ENCODE data around the gene SND1. TPM values are rescaled to one million over a fixed set of nuclear protein-coding genes. Genes with fewer than 3 reads are reported as not detected.

Gene SND1
- total and polyA plus RNA-seq, 10 of the 15 experiments (the other 5 are each of a cell fraction or from before 2014, with no cell fraction given), result 52.4 to 270 (median 146) TPM

DNA sequence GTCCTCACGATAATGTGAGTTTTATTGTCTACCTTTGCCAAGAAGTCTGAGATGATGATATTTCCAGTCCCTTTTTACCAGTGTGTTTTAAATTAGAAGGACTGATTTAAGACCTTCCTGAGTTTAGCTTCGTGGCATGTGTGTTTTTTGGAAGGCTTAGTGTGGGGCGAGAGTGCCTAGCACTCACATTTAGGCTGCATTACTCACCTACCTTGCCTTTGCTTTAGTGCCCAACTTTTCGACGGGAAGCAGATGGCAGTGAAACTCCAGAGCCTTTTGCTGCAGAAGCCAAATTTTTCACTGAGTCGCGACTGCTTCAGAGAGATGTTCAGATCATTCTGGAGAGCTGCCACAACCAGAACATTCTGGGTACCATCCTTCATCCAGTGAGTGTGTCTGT, 50.9 kb downstream of the SND1 start:
- H3K36me3 ChIP-seq (ENCODE audit: control insufficient read depth in 2 of 2, insufficient read depth in 2 of 2, low read length in 1 of 2), result peaks cover 21 to 49% of the 10 kb centered on the region in 2 experiments
- no peaks in the 10 kb centered on the region for H4K20me1 ChIP-seq (ENCODE audit: control insufficient read depth, insufficient read depth)
- no peaks in the 10 kb centered on the region for H3K27me3 ChIP-seq (replicated peaks in 1 of 2; ENCODE audit: control insufficient read depth in 2 of 2, insufficient read depth in 2 of 2, low read length in 1 of 2)
- H3K4me2 ChIP-seq (ENCODE audit: control insufficient read depth, insufficient read depth), result no peak overlapping the region
- no peak overlapping the region for H3K9ac ChIP-seq (ENCODE audit: control insufficient read depth, insufficient read depth, low read length)
- in situ Hi-C loops (cut with MboI) (no loop called here), intact Hi-C loops (cut with micrococcal nuclease; ENCODE audit: unreplicated experiment) (no loop called here)
- no TSS peak for BruUV-seq (replicated peaks)
- CTCF ChIA-PET, result no interaction called here
- DNase-seq (ENCODE audit: low read depth, low spot score) (no peak), FAIRE-seq (no peak), ATAC-seq (no peak)
- SMC1A ChIA-PET (ENCODE audit: uncharacterized antibody, unreplicated experiment), result interaction anchor here (1.1 to 1.9 kb wide), 2 partner anchors 10 to 14 kb away, joined by 3 to 10 read pairs; no protein-coding TSS in a partner anchor
- POLR2A ChIA-PET, result no interaction called here
- no peaks in the 10 kb centered on the region for H3K4me1 ChIP-seq (ENCODE audit: control insufficient read depth, insufficient read depth, low read length)
- TF ChIP-seq EP300 (IDR thresholded peaks at IDR 0.05; ENCODE audit: borderline replicate concordance in 1 of 2, control insufficient read depth in 1 of 2, low read depth in 2 of 2, low read length in 2 of 2), result no peak
- no peak for TF ChIP-seq NR2C1 (IDR thresholded peaks at IDR 0.05)
- no peak for TF ChIP-seq POU2F2 (IDR thresholded peaks at IDR 0.05; ENCODE audit: borderline replicate concordance, low read depth, low read length)
- no peak for TF ChIP-seq SUZ12 (IDR thresholded peaks at IDR 0.05; ENCODE audit: unreplicated experiment)
- TF ChIP-seq PAX8 (IDR thresholded peaks at IDR 0.05), result no peak
- TF ChIP-seq NBN (IDR thresholded peaks at IDR 0.05), result no peak
- TF ChIP-seq TBL1XR1 (IDR thresholded peaks at IDR 0.05; ENCODE audit: low read depth, low read length), result no peak
- TF ChIP-seq EZH2 (IDR thresholded peaks at IDR 0.05; ENCODE audit: borderline replicate concordance, control insufficient read depth, low read depth, low read length), result no peak
- TF ChIP-seq RELA (IDR thresholded peaks at IDR 0.05; ENCODE audit: borderline replicate concordance, partially characterized antibody), result no peak
- TF ChIP-seq, protein P1, sequence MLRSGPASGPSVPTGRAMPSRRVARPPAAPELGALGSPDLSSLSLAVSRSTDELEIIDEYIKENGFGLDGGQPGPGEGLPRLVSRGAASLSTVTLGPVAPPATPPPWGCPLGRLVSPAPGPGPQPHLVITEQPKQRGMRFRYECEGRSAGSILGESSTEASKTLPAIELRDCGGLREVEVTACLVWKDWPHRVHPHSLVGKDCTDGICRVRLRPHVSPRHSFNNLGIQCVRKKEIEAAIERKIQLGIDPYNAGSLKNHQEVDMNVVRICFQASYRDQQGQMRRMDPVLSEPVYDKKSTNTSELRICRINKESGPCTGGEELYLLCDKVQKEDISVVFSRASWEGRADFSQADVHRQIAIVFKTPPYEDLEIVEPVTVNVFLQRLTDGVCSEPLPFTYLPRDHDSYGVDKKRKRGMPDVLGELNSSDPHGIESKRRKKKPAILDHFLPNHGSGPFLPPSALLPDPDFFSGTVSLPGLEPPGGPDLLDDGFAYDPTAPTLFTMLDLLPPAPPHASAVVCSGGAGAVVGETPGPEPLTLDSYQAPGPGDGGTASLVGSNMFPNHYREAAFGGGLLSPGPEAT (IDR thresholded peaks at IDR 0.05; ENCODE audit: low read depth), result no peak
- no peak for TF ChIP-seq NR2C2 (IDR thresholded peaks at IDR 0.05; ENCODE audit: borderline replicate concordance, control insufficient read depth, insufficient read length, low read depth)
- no peak for TF ChIP-seq BRCA1 (IDR thresholded peaks at IDR 0.05; ENCODE audit: low read depth, low read length)
- no peak for TF ChIP-seq DPF2 (IDR thresholded peaks at IDR 0.05)
- TF ChIP-seq SMARCA5 (IDR thresholded peaks at IDR 0.05), result no peak
- TF ChIP-seq, protein P2, sequence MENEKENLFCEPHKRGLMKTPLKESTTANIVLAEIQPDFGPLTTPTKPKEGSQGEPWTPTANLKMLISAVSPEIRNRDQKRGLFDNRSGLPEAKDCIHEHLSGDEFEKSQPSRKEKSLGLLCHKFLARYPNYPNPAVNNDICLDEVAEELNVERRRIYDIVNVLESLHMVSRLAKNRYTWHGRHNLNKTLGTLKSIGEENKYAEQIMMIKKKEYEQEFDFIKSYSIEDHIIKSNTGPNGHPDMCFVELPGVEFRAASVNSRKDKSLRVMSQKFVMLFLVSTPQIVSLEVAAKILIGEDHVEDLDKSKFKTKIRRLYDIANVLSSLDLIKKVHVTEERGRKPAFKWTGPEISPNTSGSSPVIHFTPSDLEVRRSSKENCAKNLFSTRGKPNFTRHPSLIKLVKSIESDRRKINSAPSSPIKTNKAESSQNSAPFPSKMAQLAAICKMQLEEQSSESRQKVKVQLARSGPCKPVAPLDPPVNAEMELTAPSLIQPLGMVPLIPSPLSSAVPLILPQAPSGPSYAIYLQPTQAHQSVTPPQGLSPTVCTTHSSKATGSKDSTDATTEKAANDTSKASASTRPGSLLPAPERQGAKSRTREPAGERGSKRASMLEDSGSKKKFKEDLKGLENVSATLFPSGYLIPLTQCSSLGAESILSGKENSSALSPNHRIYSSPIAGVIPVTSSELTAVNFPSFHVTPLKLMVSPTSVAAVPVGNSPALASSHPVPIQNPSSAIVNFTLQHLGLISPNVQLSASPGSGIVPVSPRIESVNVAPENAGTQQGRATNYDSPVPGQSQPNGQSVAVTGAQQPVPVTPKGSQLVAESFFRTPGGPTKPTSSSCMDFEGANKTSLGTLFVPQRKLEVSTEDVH (IDR thresholded peaks at IDR 0.05; ENCODE audit: low read depth, partially characterized antibody), result no peak
- no peak for TF ChIP-seq HDGF (IDR thresholded peaks at IDR 0.05)
- TF ChIP-seq, protein P3, sequence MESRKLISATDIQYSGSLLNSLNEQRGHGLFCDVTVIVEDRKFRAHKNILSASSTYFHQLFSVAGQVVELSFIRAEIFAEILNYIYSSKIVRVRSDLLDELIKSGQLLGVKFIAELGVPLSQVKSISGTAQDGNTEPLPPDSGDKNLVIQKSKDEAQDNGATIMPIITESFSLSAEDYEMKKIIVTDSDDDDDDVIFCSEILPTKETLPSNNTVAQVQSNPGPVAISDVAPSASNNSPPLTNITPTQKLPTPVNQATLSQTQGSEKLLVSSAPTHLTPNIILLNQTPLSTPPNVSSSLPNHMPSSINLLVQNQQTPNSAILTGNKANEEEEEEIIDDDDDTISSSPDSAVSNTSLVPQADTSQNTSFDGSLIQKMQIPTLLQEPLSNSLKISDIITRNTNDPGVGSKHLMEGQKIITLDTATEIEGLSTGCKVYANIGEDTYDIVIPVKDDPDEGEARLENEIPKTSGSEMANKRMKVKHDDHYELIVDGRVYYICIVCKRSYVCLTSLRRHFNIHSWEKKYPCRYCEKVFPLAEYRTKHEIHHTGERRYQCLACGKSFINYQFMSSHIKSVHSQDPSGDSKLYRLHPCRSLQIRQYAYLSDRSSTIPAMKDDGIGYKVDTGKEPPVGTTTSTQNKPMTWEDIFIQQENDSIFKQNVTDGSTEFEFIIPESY (IDR thresholded peaks at IDR 0.05), result no peak
- no peak for TF ChIP-seq FOXK2 (IDR thresholded peaks at IDR 0.05)
- no peak overlapping the region for H2AFZ ChIP-seq (ENCODE audit: control insufficient read depth, low read depth, low read length)
- H3K27ac ChIP-seq (ENCODE audit: control insufficient read depth, insufficient read depth), result no peak overlapping the region
- H3K9me3 ChIP-seq (replicated peaks; ENCODE audit: control insufficient read depth, insufficient read depth, low read length), result no peaks in the 10 kb centered on the region
- RAD21 ChIA-PET (ENCODE audit: unreplicated experiment), result no interaction called here
- no peak overlapping the region for H3K4me3 ChIP-seq
- 95% methylated on average over 7 of the region's 7 CpGs for WGBS (ENCODE audit: insufficient coverage, insufficient replicate concordance, low lambda C conversion rate, missing lambda C conversion rate)
- H3K79me2 ChIP-seq (ENCODE audit: control insufficient read depth, insufficient read depth, low read length), result no peaks in the 10 kb centered on the region; the same call in 1 of the 2 replicates

All from GM12878 (cell line).